Tibial nerve (tissue), 4 donors: ENCODE data around the gene JAKMIP2.

Source experiments
- CTCF ChIP-seq, 5 experiments: fragments of 200-600 bp in 3 of 5; fragments of 450-650 bp in 2 of 5; sonication (generic) in 3 of 5; IDR thresholded peaks; one replicate each; pipeline ENCODE4 v1.5.1; 2016 to 2019; ENCODE audit warnings: antibody characterized with exemption in 5 of 5, mild to moderate bottlenecking in 3 of 5, moderate library complexity in 2 of 5
- EP300 ChIP-seq, 2 donors: sonication (generic); formaldehyde crosslinking; IDR thresholded peaks; one replicate each; pipeline ENCODE4 v1.6.1; 2017; ENCODE audit warnings: antibody characterized with exemption in 2 of 2, mild to moderate bottlenecking in 1 of 2
- POLR2A ChIP-seq, 2 donors: fragments of 450-650 bp; IDR thresholded peaks; one replicate each; pipeline ENCODE4 v1.6.1; 2017; ENCODE audit warnings: antibody characterized with exemption in 2 of 2, mild to moderate bottlenecking in 2 of 2, moderate library complexity in 2 of 2

- TF ChIP-seq CTCF (IDR thresholded peaks at IDR 0.05) = no peak
- no peak for TF ChIP-seq POLR2A (IDR thresholded peaks at IDR 0.05)
- no peak for TF ChIP-seq EP300 (IDR thresholded peaks at IDR 0.05)
These were observed 217.0 kb downstream of the JAKMIP2 start for GRCh38 chr5:147565524-147565923.
